Measurements from ENCODE around the gene ADA. TPM values are rescaled to one million over a fixed set of nuclear protein-coding genes. Genes with fewer than 3 reads are reported as not detected.

ADA gene
- total RNA-seq, 1 experiment from 2014 or later, result 28.2 TPM

GRCh38 chr20:44644230-44644617, 7.3 kb downstream of the ADA start:
- DNase-seq, result no peak
- Histone ChIP-seq H3K9me2 (ENCODE audit: insufficient read depth) (no peaks in the 10 kb centered on the region), H3K4me3 (no peak overlapping the region), H4K20me1 (ENCODE audit: insufficient read depth) (no peaks in the 10 kb centered on the region), H3K79me2 (ENCODE audit: low read depth) (no peaks in the 10 kb centered on the region), H3K4me1 (replicated peaks; ENCODE audit: insufficient read depth) (peaks cover 39% of the 10 kb centered on the region), H3K27ac (peak overlapping the region; percentile 84), H3K4me2 (peak overlapping the region; percentile 67), H3F3A (ENCODE audit: insufficient read depth, low read depth) (peaks cover 27% of the 10 kb centered on the region), H3K9me3 (ENCODE audit: insufficient read depth, low read depth) (no peaks in the 10 kb centered on the region), H3K27me3 (ENCODE audit: insufficient read depth, low read depth) (no peaks in the 10 kb centered on the region), H2AFZ (no peak overlapping the region), H3K36me3 (ENCODE audit: low read depth) (no peaks in the 10 kb centered on the region)
- intact Hi-C loops (cut with micrococcal nuclease; ENCODE audit: unreplicated experiment), result no loop called here
- TF ChIP-seq EZH2 (IDR thresholded peaks at IDR 0.05; ENCODE audit: low read depth) (no peak), CTCF (conservative IDR thresholded peaks at IDR 0.05) (no peak)
- ChIA-PET POLR2A (ENCODE audit: unreplicated experiment) (no interaction called here), CTCF (no interaction called here)
- no TSS peak for BruUV-seq (replicated peaks)

- H3K27me3 ChIP-seq (ENCODE audit: insufficient read depth, low read depth), result no peaks in the 10 kb centered on the region
- no peak overlapping the region for H3K4me3 ChIP-seq
- no peaks in the 10 kb centered on the region for H3K9me3 ChIP-seq (ENCODE audit: insufficient read depth, low read depth)
- peak overlapping the region; percentile 67 for H3K4me2 ChIP-seq
- no peaks in the 10 kb centered on the region for H3K79me2 ChIP-seq (ENCODE audit: low read depth)
- peak overlapping the region; percentile 84 for H3K27ac ChIP-seq
- H3F3A ChIP-seq (ENCODE audit: insufficient read depth, low read depth), result peaks cover 25% of the 10 kb centered on the region
- POLR2A ChIA-PET (ENCODE audit: unreplicated experiment), result interaction anchor here (0.5 kb wide), 1 partner anchor 237 kb away, joined by 3 read pairs; no protein-coding TSS in a partner anchor
- H3K9me2 ChIP-seq (ENCODE audit: insufficient read depth), result no peaks in the 10 kb centered on the region
- H2AFZ ChIP-seq, result peak overlapping the region; percentile 63; the same call in 1 of the 2 replicates
- TF ChIP-seq CTCF (conservative IDR thresholded peaks at IDR 0.05) (no peak), EZH2 (IDR thresholded peaks at IDR 0.05; ENCODE audit: low read depth) (no peak)
- H4K20me1 ChIP-seq (ENCODE audit: insufficient read depth), result no peaks in the 10 kb centered on the region
- BruUV-seq (replicated peaks), result no TSS peak
- peak; percentile 80 to 86 for DNase-seq
- H3K36me3 ChIP-seq (ENCODE audit: low read depth), result no peaks in the 10 kb centered on the region
- intact Hi-C loops (cut with micrococcal nuclease; ENCODE audit: unreplicated experiment), result no loop called here
- CTCF ChIA-PET, result no interaction called here
- peaks cover 39% of the 10 kb centered on the region for H3K4me1 ChIP-seq (replicated peaks; ENCODE audit: insufficient read depth)
Measured at GRCh38 chr20:44643596-44644229, 7.8 kb downstream of the ADA start.

GRCh38 chr20:44643154-44643519, 8.4 kb downstream of the ADA start:
- intact Hi-C loops (cut with micrococcal nuclease; ENCODE audit: unreplicated experiment), result no loop called here
- POLR2A ChIA-PET (ENCODE audit: unreplicated experiment), result interaction anchor here (0.5 kb wide), 1 partner anchor 237 kb away, joined by 3 read pairs; no protein-coding TSS in a partner anchor
- TF ChIP-seq EZH2 (IDR thresholded peaks at IDR 0.05; ENCODE audit: low read depth) (no peak), CTCF (conservative IDR thresholded peaks at IDR 0.05) (no peak)

More at GRCh38 chr20:44643154-44643519, 8.4 kb downstream of the ADA start:
- peaks cover 39% of the 10 kb centered on the region for H3K4me1 ChIP-seq (replicated peaks; ENCODE audit: insufficient read depth)
- no peaks in the 10 kb centered on the region for H3K79me2 ChIP-seq (ENCODE audit: low read depth)
- BruUV-seq (replicated peaks), result no TSS peak
- peak overlapping the region; percentile 84 for H3K27ac ChIP-seq
- no peak overlapping the region for H2AFZ ChIP-seq
- H3K36me3 ChIP-seq (ENCODE audit: low read depth), result no peaks in the 10 kb centered on the region
- H3K4me2 ChIP-seq, result peak overlapping the region; percentile 67
- H3K9me2 ChIP-seq (ENCODE audit: insufficient read depth), result no peaks in the 10 kb centered on the region
- H4K20me1 ChIP-seq (ENCODE audit: insufficient read depth), result no peaks in the 10 kb centered on the region
- no peaks in the 10 kb centered on the region for H3K27me3 ChIP-seq (ENCODE audit: insufficient read depth, low read depth)
- H3F3A ChIP-seq (ENCODE audit: insufficient read depth, low read depth), result peaks cover 25% of the 10 kb centered on the region
- no peaks in the 10 kb centered on the region for H3K9me3 ChIP-seq (ENCODE audit: insufficient read depth, low read depth)
- no peak for DNase-seq
- CTCF ChIA-PET, result no interaction called here
- H3K4me3 ChIP-seq, result no peak overlapping the region

Measured in PC-9 (cell line).